Measurements from ENCODE around the gene WDR55.
"Not testable (repeated sequence)": the region's sequence is repeated elsewhere in the genome, so short reads cannot be mapped to it uniquely, and the experiment has no call there.

The WDR55 gene

GRCh38 chr5:140658870-140659269, 5.8 kb upstream of the WDR55 start:
- DNase-seq = no peak

- DNase-seq = not testable (repeated sequence)
Observed at GRCh38 chr5:140660371-140660770, 4.3 kb upstream of the WDR55 start.

GRCh38 chr5:140664030-140664358, 710 bp upstream of the WDR55 start:
- DNase-seq = no peak

- DNase-seq = not testable (repeated sequence)
Observed at GRCh38 chr5:140671035-140671434, 6.3 kb downstream of the WDR55 start.

GRCh38 chr5:140671472-140672125, 6.9 kb downstream of the WDR55 start:
- DNase-seq = no peak

- DNase-seq = no peak
Observed at GRCh38 chr5:140672455-140673186, 7.9 kb downstream of the WDR55 start.

GRCh38 chr5:140673187-140673976, 8.7 kb downstream of the WDR55 start, which contains the start of gene DND1:
DND1 (minus strand) TSS chr5:140673576; CDS start chr5:140673542, 34 bp downstream.
- no peak for DNase-seq

GRCh38 chr5:140674211-140674610, 9.5 kb downstream of the WDR55 start:
- no peak for DNase-seq

GRCh38 chr5:140674629-140675028, 9.9 kb downstream of the WDR55 start:
- DNase-seq = no peak

GRCh38 chr5:140677947-140678346, 13.2 kb downstream of the WDR55 start:
- no peak for DNase-seq

- DNase-seq = no peak
Observed at GRCh38 chr5:140678993-140679392, 14.3 kb downstream of the WDR55 start.

GRCh38 chr5:140690376-140690932, 25.8 kb downstream of the WDR55 start:
- DNase-seq = no peak

GRCh38 chr5:140690941-140691924, 26.5 kb downstream of the WDR55 start, which contains the start of the genes HARS1 and HARS2:
HARS1 (minus strand) TSS chr5:140691370; CDS start chr5:140691304, 66 bp downstream.
HARS2 (plus strand) TSS chr5:140691455; CDS start chr5:140691649, 194 bp downstream.
- peak; percentile 64 for DNase-seq

GRCh38 chr5:140694276-140694675, 29.6 kb downstream of the WDR55 start:
- no peak for DNase-seq

GRCh38 chr5:140696891-140697492, 32.3 kb downstream of the WDR55 start:
- no peak for DNase-seq

GRCh38 chr5:140700177-140701144, 35.8 kb downstream of the WDR55 start, which contains the start of gene ZMAT2:
ZMAT2 (plus strand) TSS chr5:140700447; CDS start chr5:140700461, 14 bp downstream.
- DNase-seq = peak; percentile 80

- DNase-seq = no peak
Observed at GRCh38 chr5:140707812-140708211, 43.1 kb downstream of the WDR55 start.

- DNase-seq = not testable (repeated sequence)
Observed at GRCh38 chr5:140708787-140709186, 44.1 kb downstream of the WDR55 start.

GRCh38 chr5:140710899-140711552, 46.3 kb downstream of the WDR55 start:
- peak; percentile 65 for DNase-seq

Data from DMS79 treated with DMSO at 0.1 percent for 48 hours (cell line).